Prostate gland (tissue), 2 donors: ENCODE results near the gene EGLN3. TPM values are rescaled to one million over a fixed set of nuclear protein-coding genes. Genes with fewer than 3 reads are reported as not detected.

Experiments used
- DNase-seq: peaks from one replicate; pipeline ENCODE4 v3.0.0-alpha.2; 2019; ENCODE audit warnings: low spot score
- H3K27ac ChIP-seq, 2 donors: fragments of 200-600 bp; sonication (generic); 2 replicates each; pipeline ENCODE4 v1.5.1; 2017 to 2019
- H3K27me3 ChIP-seq: fragments of 200-600 bp; sonication (generic); replicated peaks from 2 replicates; pipeline ENCODE4 v1.5.1; 2019; ENCODE audit not compliant: insufficient read depth
- H3K36me3 ChIP-seq, 2 donors: fragments of 200-600 bp; sonication (generic); 1 replicate in 1 of 2; 2 replicates in 1 of 2; pipeline versions ENCODE4 v1.5.1 to v1.8.1; 2017 to 2019
- H3K4me1 ChIP-seq: fragments of 200-600 bp; sonication (generic); replicated peaks from 2 replicates; pipeline ENCODE4 v1.5.1; 2019
- H3K4me3 ChIP-seq, 2 donors: fragments of 200-600 bp; sonication (generic); 2 replicates each; pipeline ENCODE4 v1.5.1; 2017 to 2019
- H3K9me3 ChIP-seq: fragments of 200-600 bp; sonication (generic); 2 replicates; pipeline ENCODE4 v1.5.1; 2017
- POLR2A ChIP-seq: fragments of 450-650 bp; IDR thresholded peaks from one replicate; pipeline ENCODE4 v1.6.1; 2016; ENCODE audit warnings: antibody characterized with exemption, mild to moderate bottlenecking
- POLR2AphosphoS5 ChIP-seq: sonication (generic); formaldehyde crosslinking; IDR thresholded peaks from one replicate; pipeline ENCODE4 v1.6.1; 2017; ENCODE audit warnings: antibody characterized with exemption
- WGBS: methylation state at CpG from one replicate; pipeline ENCODE4 v1.1.5; 2018; 5-methylcytosine and 5-hydroxymethylcytosine counted together
- intact Hi-C: fragments of 100-400 bp; cut with DNase I; formaldehyde crosslinking; loops from one replicate; pipeline ENCODE4 v1.14.2; 2022
- total RNA-seq, 2 donors: library from RNA; depleted of rRNA; stranded (reverse); fragments of >200 nt; gene quantifications; one replicate each; pipeline ENCODE4 v1.1.0, GENCODE V29; 2016
- TF ChIP-seq, protein P1 (sequence below), 4 experiments: fragments of 200-600 bp in 2 of 4; fragments of 450-650 bp in 2 of 4; sonication (generic) in 2 of 4; IDR thresholded peaks; 1 replicate in 3 of 4; 2 replicates in 1 of 4; pipeline ENCODE4 v1.5.1; 2016 to 2019; ENCODE audit warnings: antibody characterized with exemption in 4 of 4, mild to moderate bottlenecking in 2 of 4, moderate library complexity in 2 of 4

EGLN3 gene
- total RNA-seq, 2 donors from 2014 or later, result 6.1 to 6.8 TPM

DNA sequence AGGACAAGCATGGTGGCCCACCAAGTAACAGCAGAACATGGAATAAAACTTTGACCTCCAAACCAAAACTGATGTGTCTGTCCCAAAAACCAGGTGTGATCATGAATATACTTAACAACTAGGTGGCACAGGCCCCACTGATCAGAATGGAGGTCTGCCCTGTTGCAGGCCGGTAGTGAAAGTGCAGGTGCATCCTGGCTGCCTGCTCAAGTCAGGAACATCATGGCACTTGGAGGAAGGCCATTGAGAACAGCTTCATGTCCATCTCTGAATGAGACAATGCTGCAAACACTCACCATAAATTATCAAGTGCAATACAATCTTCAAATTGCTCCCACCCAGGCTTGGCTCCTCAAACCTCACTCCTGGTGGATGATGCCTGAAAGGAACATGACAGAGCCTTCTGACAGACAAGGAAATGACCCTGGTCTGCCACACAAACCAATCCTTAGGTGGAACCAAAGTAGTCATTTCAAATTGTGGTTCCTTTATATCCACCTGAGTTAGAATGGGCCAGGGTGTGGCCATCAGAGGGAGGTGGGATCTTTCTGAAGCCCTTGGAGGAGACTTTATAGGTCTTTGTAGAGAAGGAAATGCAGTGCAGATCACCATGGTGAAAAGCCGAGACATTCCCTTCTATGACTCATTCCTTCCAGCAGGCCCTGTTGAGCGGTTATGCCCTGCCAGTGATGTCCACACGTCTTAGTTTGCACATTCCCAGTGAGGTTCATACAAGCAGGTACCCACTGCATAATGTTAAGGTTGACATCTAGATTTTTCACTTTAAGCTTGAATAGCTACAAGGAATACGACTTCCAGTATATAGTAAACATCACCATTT lies 36.0 kb downstream of the EGLN3 start:
- no peaks in the 10 kb centered on the region for H3K27me3 ChIP-seq
- H3K4me3 ChIP-seq, result no peak overlapping the region
- H3K36me3 ChIP-seq, result no peaks in the 10 kb centered on the region
- H3K9me3 ChIP-seq, result no peaks in the 10 kb centered on the region
- H3K27ac ChIP-seq, result no peak overlapping the region
- intact Hi-C loops, result no loop called here
- H3K4me1 ChIP-seq, result no peaks in the 10 kb centered on the region
- 70% methylated on average over 5 of the region's 5 CpGs for WGBS
- no peak for DNase-seq
- TF ChIP-seq POLR2A (no peak), POLR2AphosphoS5 (no peak)
- TF ChIP-seq, protein P1, sequence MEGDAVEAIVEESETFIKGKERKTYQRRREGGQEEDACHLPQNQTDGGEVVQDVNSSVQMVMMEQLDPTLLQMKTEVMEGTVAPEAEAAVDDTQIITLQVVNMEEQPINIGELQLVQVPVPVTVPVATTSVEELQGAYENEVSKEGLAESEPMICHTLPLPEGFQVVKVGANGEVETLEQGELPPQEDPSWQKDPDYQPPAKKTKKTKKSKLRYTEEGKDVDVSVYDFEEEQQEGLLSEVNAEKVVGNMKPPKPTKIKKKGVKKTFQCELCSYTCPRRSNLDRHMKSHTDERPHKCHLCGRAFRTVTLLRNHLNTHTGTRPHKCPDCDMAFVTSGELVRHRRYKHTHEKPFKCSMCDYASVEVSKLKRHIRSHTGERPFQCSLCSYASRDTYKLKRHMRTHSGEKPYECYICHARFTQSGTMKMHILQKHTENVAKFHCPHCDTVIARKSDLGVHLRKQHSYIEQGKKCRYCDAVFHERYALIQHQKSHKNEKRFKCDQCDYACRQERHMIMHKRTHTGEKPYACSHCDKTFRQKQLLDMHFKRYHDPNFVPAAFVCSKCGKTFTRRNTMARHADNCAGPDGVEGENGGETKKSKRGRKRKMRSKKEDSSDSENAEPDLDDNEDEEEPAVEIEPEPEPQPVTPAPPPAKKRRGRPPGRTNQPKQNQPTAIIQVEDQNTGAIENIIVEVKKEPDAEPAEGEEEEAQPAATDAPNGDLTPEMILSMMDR (IDR thresholded peaks at IDR 0.05), result no peak

DNA sequence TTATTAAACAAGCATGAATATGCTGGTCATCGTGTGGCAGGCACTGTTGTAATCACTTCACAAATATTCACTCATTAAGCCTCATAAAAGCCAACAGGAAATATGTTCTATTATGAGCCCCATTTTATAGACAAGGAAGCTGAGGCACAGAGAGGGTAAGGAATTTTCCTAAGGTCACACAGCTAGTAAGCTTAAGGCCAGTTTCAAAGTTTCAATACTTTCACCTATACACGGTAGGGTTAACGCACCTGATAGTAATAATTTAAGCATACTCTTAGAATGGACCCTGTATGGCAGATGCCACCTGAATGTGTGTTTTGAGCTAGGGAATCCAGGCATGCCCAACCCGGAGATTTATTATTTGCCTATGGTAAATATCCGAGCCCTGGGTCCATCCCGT lies 39.8 kb downstream of the EGLN3 start:
- Histone ChIP-seq H3K4me1 (no peaks in the 10 kb centered on the region), H3K36me3 (no peaks in the 10 kb centered on the region), H3K27me3 (no peaks in the 10 kb centered on the region), H3K9me3 (no peaks in the 10 kb centered on the region), H3K27ac (no peak overlapping the region), H3K4me3 (no peak overlapping the region)
- intact Hi-C loops, result no loop called here
- DNase-seq, result no peak
- TF ChIP-seq POLR2AphosphoS5, result no peak
- TF ChIP-seq POLR2A, result no peak
- TF ChIP-seq, protein P1 (IDR thresholded peaks at IDR 0.05), result no peak
- WGBS, result 84% methylated on average over 6 of the region's 6 CpGs

DNA sequence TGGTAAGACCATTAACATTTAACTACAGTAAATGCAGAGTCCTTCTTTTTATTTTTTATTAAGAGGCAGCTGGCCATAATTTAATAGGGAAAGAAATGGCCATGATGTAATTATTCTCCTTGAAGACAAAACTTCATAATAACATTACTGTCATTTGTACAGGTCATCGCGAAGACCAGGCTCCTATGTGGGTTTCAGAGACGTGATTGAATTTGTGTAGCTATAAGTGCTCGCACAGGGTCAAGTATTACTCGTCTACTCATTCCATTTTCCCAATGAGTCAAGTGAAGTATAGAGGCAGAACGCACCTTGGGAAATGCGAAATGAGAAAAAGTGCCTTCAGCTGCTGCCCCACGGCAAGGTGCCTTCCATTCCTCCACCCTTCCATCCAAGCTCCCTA lies 40.4 kb downstream of the EGLN3 start:
- no peak overlapping the region for H3K27ac ChIP-seq
- H3K9me3 ChIP-seq, result no peaks in the 10 kb centered on the region
- TF ChIP-seq, protein P1 (IDR thresholded peaks at IDR 0.05), result no peak
- H3K36me3 ChIP-seq, result no peaks in the 10 kb centered on the region
- H3K4me3 ChIP-seq, result no peak overlapping the region
- intact Hi-C loops, result no loop called here
- 94% methylated on average over 8 of the region's 8 CpGs for WGBS
- no peak for DNase-seq
- no peaks in the 10 kb centered on the region for H3K4me1 ChIP-seq
- H3K27me3 ChIP-seq, result no peaks in the 10 kb centered on the region

DNA sequence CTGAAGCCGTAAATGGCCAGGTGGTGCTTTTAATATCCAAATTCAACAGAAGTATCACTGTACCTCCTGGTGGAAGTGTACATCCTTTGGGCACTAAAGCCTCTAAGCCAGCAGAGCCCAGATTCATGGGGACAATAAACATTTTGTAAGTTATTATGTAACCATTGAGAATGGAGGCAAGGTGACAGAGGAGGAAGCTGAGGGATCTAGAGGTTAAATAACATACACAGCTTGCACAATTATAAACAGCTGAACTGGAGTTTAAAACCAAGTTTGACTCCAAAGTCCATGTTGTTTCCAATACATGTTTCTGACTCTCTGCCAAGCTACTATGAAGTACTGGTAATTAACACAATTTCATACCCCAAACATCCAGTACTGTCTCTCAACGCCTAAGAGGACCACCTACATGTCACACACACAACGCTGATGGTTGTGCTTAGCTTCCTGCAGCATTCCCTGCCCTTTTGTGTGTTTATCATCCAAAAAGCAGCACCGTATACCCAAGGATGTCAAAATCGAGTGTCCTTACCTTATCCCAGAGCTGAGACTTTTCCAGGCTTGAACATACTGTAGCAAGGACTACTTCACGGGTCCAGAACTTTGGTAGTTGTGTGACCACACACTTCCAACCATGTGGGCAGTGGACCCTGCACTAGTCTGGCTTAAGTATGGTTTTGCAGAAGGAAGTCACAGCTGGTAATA lies 41.3 kb downstream of the EGLN3 start:
- TF ChIP-seq POLR2A (no peak), POLR2AphosphoS5 (no peak)
- TF ChIP-seq, protein P1 (IDR thresholded peaks at IDR 0.05), result no peak
- Histone ChIP-seq H3K9me3 (no peaks in the 10 kb centered on the region), H3K4me3 (no peak overlapping the region), H3K4me1 (no peaks in the 10 kb centered on the region), H3K27me3 (no peaks in the 10 kb centered on the region), H3K27ac (no peak overlapping the region), H3K36me3 (no peaks in the 10 kb centered on the region)
- DNase-seq, result no peak
- WGBS, result 94% methylated on average over 6 of the region's 6 CpGs
- intact Hi-C loops, result no loop called here
